ENCODE results near the gene SLFNL1.

Gene SLFNL1

DNA sequence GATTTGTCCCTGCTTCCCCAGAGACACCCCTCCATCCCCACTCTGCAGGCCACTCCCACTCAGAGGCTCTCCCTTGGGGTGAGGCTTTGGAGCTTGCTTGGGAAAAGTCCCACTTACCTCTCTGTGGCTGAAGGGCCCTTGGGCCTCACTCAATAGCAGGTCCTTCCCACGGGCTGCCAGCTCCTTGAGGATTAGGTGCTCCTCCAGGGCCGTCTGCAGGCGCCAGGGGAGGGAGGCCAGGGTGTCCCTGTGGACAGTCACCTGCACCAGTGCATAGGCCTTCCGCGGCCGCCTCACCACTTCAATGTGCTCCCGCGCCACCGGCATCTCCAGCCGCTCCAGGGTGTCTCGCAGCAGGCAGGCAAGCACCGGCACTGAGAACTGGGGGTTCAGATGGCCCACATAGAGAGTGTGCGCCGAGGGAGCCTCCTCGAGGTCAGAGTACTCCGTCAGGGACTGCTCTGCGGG lies 1.4 kb downstream of the SLFNL1 start:
- DNase-seq (ENCODE audit: low spot score), result no peak

DNA sequence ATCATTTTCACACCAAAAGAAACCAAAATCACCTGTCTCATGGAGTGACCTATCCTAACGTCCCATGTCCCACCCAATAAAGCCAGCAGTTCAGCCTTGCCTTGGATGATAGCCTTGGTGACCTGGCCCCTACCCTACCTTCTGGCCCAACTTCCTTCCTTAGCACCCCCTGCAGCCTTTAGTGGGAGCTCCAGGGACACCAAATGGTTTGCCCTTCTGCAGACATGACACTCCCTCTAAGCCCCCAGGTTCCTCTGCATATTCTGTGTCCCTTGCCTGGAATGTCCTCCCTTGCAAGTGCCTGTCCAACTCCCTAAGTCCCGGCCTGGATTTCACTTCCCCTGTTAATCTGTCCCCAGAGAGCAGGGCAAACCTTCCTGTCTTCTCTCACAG lies 2.2 kb downstream of the SLFNL1 start:
- no peak for DNase-seq (ENCODE audit: low spot score)

DNA sequence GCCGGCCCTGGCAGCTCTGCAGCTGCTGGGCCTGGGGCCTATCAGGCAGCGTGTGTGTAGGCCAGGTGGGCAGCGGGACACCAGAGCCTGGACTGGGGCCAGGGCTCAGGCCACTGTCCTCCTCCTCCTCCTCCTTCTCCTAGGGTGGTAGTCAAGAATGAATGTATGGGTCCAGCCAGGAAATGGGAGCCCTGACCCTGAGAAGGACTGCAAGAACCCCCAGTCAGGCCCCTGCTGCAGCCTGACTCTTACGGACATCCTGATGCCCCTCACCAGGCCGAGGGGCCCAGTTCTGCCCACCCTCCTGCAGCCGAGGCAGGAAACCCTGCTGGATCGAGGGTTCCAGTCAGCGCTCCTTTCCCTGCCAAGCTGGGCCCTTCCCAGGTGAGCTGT lies 3.5 kb downstream of the SLFNL1 start:
- no peak for DNase-seq (ENCODE audit: low spot score)

DNA sequence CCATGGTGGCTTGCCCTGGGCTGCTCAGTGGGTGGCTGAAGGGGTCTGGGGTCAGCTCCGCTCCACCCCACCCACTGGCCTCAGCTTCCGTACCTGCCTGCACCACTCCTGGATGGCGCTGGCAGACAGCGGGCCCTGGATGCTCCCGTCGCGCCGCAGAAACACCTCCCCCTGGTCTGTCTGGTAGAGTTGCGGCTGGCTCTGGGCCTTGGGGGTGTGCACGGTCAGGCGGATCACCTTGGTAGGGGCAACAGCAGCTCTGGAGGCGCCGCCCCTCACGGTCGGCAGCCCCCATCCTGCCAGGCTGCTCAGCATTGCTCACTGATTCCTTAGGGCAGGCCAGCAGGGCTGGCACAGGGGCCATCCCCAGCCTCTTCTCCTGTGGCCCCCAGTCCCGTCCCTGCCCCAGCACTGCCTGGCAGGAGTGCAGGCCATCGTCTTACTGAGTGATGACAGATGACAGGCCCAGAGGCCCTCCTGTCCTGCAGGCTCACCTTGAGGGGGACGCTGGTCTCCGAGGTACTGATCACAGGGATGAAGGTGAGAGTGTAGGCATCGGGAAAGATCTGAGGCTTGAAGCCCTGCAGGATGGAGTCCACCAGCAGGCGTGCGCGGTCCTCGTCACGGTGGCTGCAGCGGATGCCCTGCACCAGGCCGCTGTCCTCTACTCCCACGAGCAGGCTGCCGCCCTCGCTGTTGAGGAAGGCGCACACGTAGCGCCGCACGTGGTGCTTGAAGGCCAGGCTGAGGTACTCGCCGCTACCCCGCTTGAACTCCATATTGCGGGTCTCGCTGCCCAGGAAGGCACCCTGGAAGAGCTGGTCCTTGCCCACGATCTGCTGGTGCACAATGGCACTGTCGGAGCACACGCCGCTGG lies 4.1 kb downstream of the SLFNL1 start:
- no peak for DNase-seq (ENCODE audit: low spot score)

DNA sequence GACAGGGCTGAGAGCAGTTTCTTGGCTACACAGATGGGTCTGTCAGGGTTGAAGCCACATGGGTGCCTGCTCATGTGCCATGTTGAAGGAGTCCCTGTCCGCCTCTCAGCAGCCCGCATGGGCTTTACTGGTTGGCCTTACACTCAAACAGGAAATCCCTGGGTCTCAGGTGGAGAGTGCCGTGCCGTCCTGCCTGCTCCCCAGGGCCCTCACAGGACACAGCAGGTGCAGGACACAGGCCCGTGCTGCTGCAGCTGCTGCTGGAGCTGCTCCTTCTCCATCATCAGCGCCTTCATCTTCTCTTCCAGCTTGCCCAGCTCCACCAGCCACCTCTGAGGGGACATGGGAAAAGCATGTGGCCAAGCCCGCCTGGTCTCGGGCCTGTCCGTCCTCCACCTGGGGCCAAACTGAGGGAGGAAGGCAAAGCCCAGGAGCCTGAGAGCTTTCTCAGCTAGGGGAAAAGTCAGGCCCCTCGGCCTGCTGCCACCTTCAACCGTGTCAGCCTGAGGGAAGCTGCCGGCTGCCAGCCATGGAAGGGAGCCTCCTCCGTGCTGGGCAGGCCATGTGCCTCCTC lies 5.5 kb downstream of the SLFNL1 start:
- no peak for DNase-seq (ENCODE audit: low spot score)

DNA sequence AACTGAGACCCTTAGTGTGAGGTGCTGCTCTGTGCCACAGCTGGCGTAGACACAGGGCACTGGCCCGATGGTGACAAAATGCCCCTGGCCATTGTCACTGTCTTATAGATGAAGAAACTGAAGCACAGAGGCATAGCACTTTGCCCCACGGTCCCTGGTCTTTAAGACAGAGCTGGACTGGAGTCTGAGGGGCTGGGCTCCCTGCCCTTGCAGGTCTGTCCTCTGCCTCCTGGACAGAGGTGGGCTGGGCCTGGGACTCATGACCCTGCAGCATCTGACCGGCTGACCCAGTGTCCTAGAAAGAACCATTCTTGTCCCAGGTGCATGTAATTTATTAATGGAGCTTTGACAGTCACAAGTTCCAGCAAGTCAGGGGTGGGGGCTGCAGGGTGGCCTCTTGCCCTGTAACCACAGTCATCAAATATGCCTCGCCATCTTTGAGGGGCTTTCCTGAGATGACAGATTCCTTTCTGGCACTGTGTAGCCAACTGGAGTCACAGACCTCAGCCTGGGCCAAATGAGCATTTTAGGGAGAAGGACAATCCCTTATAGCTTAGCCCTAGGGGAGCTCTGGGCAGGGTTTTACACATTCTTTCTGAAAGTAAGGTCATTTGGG lies 6.1 kb downstream of the SLFNL1 start:
- DNase-seq (ENCODE audit: low spot score), result no peak

DNA sequence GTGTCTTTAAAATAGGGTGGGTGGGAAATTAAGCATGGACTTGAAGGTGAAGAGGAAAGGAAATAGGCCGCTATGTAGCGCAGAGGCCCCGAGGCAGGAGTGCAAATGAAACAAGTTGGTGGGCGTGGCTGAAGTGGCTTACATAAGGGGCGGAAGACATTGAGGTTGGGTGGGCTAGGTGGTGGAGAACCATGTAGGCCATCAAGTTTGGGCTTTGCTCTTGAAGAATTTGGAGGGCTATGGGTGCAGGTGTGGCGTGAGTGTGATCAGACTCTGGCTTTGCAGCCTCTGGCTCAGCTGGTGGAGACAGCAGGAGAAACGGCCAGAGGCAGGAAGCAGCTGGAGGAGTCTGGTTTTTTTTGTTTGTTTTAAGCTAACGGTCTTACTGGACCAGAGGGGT lies 6.7 kb downstream of the SLFNL1 start:
- no peak for DNase-seq (ENCODE audit: low spot score)

DNA sequence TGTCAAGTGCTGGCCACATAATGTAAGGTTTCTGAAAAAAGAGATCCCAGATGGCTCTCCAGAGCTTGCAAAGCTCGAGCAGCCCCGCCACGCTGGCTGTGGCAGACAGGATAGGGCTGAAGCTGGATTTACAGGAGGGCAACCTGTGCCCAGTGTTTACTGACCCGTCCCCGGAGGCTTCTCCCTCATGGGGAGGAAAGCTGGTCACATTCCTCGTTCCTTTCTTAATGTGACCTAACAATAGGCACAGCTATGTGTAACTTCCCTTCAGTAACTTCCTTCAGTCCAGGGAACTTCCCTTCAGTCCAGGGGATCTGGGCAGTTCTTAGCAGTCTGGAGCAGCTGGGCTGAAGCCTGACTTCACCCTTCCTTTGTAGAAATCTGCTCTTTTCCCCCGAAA lies 7.7 kb downstream of the SLFNL1 start:
- DNase-seq (ENCODE audit: low spot score), result no peak

DNA sequence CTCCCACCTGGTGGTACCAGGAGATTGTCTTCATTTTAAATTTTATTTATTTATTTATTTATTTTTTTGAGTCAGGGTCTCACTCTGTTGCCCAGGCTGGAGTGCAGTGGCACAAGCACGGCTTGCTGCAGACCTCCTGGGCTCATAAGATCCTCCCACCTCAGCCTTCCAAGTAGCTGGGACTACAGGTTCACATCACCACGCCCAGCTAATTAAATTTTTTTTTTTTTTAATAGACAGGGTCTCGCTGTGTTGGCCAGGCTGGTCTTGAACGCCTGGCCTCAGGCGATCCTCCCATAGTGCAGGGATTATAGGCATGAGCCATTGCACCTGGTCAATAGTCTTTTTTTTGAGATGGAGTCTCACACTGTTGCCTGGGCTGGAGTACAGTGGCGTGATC lies 8.5 kb downstream of the SLFNL1 start:
- DNase-seq (ENCODE audit: low spot score), result no peak

DNA sequence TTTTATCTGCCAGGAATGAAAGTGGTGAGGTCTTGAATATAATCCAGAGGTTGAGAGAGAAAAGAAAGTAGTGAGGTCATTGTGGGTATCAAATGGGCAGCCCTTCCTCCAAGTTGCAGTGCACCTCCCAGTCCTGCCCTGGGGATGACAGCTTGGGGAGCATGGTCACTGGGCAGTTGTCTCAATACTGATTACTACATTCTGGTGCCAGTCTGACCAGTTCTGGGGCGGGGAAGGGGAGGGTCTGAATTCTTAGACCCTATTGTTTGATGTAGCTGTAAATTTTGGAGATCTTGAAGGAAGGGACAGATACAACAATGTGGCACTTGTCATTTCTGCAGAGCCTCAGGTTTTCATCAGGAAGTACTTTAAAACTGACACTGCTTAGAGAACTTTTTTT lies 11.2 kb downstream of the SLFNL1 start:
- no peak for DNase-seq (ENCODE audit: low spot score)

DNA sequence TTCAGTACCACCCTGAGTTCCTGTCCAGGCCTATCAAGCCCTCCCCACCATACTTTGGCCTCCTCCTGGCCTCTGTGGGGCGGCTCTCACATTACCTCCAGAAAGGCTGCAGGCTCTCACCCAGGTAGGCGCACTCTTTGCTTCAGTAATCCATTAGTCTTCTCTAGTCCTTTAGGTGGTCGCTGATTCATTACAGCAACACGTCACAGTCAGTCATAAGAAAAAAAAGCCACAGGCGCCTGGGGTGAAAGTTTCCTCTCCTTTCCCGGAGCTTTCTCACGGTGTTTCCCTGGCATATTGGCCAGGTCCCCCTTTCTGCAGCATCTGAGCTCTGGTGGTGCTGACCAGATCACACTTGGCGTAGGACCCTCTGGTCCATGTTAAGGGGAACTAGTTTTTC lies 12.1 kb downstream of the SLFNL1 start:
- DNase-seq (ENCODE audit: low spot score), result no peak

DNA sequence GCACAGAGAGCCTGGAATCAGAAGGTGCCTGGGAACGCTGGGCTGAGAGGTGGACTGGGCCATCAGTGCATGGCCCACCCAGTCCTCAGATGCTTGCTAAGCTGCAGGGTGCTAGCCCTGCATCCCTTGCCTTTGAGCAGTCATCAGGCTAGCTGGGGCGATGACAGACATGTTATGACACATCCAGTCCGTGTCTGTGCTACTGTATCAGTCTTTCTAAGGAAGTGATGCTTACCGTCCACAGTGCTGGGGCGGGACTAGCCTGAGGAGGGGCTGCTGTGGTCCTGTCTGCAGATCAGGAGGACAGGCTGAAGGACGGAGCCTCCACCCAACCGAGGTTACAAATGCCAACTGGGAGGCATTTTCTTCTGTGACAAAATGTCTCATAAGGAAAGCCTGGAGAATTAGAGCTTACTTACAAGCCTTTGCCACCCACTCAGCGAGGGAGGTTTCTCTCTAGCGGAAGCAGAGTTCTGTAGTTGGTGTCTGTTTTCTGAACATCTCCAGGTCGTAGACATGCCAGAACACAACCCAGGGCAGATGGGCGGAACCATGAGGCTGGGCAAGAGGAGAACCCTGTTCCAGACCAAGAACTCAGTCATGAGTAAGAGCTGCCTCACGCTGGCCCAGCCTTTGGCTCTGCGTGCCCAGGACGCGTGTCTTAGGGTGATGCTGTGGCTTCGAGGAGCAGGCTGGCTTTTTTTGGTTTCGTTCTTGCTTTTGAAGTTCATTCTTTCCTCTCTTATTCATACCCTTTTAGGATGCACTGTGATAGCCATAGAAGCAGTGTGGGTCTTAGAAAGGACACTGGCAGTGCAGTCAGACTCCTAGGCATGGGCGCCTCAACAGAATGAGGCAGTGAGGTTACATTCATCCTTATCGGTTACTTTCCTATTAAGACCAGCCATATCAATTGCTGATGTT lies 14.3 kb downstream of the SLFNL1 start:
- no peak for DNase-seq (ENCODE audit: low spot score)

DNA sequence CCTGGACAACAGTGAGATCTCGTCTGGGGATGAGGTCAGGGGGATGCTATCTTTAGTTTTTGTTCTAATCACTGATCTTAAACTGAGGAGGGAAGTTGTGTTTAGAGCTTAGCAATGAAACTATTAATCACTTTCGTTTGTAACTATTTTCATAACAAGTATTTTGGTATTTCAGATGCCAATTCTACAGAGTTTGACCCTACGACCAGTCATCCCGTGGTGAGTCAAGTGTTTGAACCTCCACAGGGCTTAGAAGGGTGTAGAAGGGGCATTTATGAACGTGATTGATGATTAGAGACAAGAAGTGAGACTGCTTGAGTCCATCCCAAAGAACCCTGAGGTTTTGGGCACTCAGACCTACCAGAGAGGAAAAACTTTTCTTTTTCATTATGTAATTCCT lies 15.6 kb downstream of the SLFNL1 start:
- DNase-seq (ENCODE audit: low spot score), result no peak

DNA sequence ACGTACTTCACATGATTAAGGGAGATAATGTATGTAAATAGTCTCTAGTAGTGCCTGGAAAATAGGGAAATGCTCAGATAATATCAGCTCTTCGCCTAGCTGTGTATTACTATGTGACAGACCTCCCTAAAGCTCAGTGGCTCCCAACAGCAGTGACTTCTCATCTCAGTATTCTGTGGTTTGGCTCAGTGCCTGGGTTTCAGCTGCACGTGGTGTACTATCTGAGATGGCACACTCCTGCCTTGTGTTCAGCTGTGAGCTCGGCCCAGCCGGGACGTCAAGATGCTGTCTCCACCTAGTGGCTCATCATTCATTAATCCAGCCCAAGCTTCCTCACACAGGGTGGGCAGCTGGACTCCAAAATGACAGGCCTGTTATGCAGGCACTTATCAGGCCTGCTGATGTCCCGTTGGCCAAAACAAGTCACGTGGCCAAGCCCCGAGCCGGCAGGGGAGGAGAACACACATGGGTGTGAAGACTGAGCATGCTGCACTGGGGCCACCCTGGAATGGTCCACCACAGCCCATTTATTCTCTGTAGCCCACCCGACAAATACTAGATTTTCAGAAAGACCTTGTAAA lies 17.8 kb downstream of the SLFNL1 start:
- peak; percentile 85 for DNase-seq (ENCODE audit: low spot score)

DNA sequence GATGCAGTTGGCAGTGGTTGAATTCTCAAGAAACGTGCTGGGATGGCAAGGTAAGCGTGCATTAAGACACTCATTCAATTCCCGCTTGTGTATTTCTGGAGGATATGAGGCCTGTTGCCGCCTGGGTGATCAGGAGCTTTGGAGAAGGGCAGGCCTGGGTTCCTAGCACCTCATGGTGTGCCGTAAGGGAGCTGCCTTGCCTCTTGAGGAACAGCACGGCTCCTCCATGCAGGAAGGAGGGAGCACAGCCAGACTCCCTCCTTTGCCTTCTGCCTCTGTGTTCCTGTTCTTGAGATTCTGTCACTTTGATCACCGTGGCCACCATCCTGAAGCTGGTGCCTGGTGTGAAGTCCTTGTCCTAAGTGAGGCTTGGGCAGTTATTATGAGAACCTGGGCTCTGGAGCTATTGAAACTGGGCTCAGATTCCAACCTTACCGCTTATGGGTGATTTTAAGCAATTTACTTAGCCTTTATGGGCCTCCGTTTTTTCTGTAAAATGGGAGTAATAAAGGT lies 18.3 kb downstream of the SLFNL1 start:
- no peak for DNase-seq (ENCODE audit: low spot score)

DNA sequence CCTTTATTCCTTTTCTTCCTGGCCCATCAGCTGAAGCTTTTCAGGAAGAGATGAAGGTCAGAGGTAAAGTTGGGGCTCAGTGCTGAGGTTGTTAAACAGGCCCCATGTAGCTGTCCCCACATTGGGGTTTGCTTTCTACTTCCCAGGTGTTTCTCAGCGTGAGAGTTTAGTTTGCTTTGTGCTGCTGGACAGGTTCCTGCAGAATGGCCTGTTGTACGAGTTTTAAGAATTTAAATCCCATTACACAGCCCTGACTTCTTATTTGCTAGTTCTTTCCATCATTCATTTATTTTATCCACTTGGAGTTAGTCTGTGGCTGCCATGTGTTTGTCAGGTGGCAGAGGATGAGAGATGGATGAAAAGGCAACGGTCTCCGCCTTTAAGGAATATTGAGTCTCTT lies 22.9 kb downstream of the SLFNL1 start:
- DNase-seq (ENCODE audit: low spot score), result no peak

DNA sequence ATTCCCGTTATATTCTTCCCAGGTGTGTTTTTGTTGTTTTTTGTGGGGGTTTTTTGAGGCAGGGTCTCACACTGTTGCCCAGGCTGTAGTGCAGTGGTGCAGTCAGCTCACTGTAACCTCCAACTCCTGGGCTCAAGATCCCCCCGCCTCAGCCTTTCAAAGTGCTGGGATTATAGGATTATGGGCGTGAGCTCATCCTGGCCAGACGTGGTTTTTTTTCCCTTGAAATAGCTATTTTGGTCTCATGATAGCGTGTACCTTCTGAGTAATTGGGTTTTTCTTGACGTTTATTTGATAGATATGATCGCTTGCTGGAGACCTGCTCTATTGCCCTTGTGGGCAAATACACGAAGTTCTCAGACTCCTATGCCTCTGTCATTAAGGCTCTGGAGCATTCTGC lies 24.4 kb downstream of the SLFNL1 start:
- DNase-seq (ENCODE audit: low spot score), result no peak

DNA sequence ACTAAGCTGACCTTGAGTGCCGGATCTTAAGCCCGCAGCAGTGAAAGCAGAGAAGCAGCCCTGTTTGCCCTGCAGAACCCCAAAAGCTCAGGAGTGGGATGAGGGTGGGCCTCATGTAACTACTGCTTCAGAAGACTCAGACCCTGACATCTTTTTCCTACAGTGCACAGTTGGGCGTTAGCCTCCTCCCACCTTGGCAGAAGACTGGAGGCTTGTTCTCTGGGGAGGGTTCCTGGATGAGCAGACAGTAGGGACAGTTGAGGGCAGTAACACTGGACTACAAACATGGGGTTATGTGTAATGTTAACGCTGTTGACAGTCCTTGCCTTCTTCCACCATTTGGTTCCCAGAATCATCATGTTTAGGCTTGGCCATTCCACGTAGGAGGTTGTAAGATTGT lies 32.5 kb downstream of the SLFNL1 start:
- no peak for DNase-seq (ENCODE audit: low spot score)

DNA sequence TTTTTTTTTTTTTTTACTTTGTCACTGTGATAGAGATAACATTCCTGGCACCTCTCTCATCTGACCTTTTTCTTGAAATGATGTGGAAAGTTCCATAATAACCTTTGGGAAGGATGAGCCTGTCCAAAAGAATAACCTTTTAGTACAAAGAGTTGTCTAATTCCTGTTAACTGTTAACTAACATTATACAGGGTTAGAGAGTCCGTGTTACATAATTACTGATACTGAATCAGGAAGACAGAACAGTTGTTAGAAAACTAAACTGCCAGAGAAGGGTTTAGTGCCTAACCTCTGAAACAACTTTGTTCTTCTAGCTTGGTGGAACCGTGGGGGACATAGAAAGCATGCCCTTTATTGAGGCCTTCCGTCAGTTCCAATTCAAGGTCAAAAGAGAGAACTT lies 33.2 kb downstream of the SLFNL1 start:
- DNase-seq (ENCODE audit: low spot score), result no peak

DNA sequence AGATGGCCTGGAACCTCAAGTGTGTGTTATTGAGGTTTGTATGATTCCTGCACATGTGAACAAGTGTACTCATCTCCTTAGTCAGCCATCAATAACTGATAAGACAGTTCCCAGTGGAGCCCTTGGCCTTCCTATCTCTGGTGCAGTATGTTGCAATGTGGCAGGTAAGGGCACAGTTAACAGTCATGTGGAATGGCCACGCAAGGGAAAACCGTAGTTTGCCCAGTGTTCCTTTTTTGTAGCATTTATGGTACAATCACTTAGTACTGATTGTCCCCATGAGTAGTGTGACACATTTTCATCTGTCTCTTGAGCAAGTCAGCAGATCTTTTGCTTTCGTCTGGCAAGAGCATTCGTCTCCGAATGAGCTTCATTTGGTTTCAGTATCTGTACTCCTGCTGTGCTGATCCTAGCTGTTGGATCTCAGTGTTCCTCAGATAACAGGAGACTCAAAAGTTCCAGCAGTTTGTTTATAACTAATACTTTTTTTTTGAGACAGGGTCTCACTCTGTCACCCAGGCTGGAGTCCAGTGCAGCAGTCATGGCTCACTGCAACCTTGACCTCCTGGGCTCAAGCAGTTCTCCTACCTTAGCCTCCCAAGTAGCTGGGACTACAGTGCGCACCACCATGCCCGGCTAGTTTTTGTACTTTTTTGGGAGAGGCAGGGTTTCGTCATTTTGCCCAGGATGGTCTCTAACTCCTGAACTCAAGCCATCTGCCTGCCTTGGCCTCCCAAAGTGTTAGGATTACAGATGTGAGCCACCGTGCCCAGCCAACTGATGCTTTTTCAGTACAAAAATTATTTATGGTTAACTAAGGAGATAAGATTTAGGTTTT lies 33.9 kb downstream of the SLFNL1 start:
- no peak for DNase-seq (ENCODE audit: low spot score)

DNA sequence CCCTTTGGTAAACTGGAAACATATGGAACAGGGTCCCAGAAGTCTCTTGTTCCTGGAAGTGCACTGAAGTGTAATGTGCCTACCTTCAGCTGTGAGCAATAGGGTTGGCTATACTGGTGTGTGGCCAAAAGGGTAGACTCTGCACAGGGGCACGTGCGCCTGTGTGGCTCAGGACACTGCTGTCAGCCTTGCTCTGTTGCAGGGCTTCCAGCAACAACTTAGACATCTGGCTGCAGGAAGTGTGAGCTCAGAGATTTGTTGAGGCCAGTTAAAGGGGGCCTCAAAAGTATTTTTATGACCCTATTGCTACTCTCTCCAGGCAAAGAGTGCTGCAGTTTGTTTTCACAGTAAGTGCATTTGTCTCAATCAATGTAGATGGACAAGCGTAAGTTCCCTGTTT lies 34.6 kb downstream of the SLFNL1 start:
- DNase-seq (ENCODE audit: low spot score), result no peak
